Endothelial cell of umbilical vein (primary cell): ENCODE data around the gene CNTNAP4.

Experiments used
- FOS ChIP-seq: IDR thresholded peaks from 2 replicates; pipeline ENCODE4 v1.6.1; 2011; ENCODE audit warnings: mild to moderate bottlenecking, low read length, moderate library complexity, borderline replicate concordance; ENCODE audit not compliant: insufficient read depth
- POLR2A ChIP-seq: IDR thresholded peaks from 2 replicates; pipeline ENCODE4 v1.6.1; 2012; ENCODE audit warnings: low read depth, mild to moderate bottlenecking, control low read depth, low read length
- TF ChIP-seq, protein P1 (sequence below), 2 donors: IDR thresholded peaks; 1 replicate in 1 of 2; 2 replicates in 1 of 2; pipeline ENCODE4 v1.5.1; 2011; ENCODE audit warnings: low read length in 2 of 2, mild to moderate bottlenecking in 2 of 2, moderate library complexity in 2 of 2, control low read depth in 1 of 2, inconsistent platforms in 1 of 2, low read depth in 1 of 2; ENCODE audit not compliant: insufficient read depth in 1 of 2; ENCODE audit errors: extremely low read depth in 1 of 2

DNA sequence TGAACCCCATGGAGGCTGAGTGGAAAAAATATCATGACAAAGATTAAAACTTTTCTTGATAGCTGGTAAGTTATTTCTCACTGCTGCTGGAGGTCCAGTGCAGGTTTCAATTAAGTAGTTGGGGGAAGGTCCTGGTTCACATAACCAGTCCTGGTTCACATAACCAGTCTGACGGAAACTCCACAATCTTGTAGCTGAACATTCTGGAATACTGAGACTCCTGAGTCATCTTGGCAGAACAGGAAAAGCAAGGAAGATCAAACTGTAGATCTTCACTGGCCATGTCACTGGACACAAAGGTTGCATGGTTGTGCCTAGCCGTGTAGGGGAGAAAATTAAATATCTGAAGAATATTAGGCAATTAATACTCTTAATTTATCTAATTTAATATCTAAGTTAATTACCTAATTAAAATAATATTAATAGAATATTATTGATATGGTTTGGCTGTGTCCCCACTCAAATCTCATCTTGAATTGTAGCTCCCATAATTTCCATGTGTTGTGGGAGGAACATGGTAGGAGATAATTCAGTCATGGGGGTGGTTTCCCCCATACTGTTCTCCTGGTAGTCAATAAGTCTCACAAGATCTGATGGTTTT is 48.6 kb upstream of the CNTNAP4 start:
- TF ChIP-seq, protein P1, sequence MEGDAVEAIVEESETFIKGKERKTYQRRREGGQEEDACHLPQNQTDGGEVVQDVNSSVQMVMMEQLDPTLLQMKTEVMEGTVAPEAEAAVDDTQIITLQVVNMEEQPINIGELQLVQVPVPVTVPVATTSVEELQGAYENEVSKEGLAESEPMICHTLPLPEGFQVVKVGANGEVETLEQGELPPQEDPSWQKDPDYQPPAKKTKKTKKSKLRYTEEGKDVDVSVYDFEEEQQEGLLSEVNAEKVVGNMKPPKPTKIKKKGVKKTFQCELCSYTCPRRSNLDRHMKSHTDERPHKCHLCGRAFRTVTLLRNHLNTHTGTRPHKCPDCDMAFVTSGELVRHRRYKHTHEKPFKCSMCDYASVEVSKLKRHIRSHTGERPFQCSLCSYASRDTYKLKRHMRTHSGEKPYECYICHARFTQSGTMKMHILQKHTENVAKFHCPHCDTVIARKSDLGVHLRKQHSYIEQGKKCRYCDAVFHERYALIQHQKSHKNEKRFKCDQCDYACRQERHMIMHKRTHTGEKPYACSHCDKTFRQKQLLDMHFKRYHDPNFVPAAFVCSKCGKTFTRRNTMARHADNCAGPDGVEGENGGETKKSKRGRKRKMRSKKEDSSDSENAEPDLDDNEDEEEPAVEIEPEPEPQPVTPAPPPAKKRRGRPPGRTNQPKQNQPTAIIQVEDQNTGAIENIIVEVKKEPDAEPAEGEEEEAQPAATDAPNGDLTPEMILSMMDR (IDR thresholded peaks at IDR 0.05; ENCODE audit: extremely low read depth in 1 of 2, insufficient read depth in 1 of 2, low read depth in 1 of 2, low read length in 2 of 2), result no peak
- TF ChIP-seq POLR2A, result no peak
- no peak for TF ChIP-seq FOS
